ENCODE results near the gene DSCAML1. TPM values are rescaled to one million over a fixed set of nuclear protein-coding genes. Genes with fewer than 3 reads are reported as not detected.

DSCAML1 gene
- total RNA-seq, 1 experiment from 2014 or later = 0.90 TPM

GRCh38 chr11:117647872-117648271, 149.1 kb downstream of the DSCAML1 start (continued):
- TF ChIP-seq ZNF532 (CRISPR knock-in tag; IDR thresholded peaks at IDR 0.05; ENCODE audit: borderline replicate concordance) (no peak), MYBL2 (CRISPR knock-in tag; IDR thresholded peaks at IDR 0.05) (no peak), JAZF1 (CRISPR knock-in tag; IDR thresholded peaks at IDR 0.05) (no peak), RORB (CRISPR knock-in tag; IDR thresholded peaks at IDR 0.05) (no peak), SP1 (CRISPR knock-in tag; conservative IDR thresholded peaks at IDR 0.05) (no peak), SMAD3 (CRISPR knock-in tag; IDR thresholded peaks at IDR 0.05; ENCODE audit: borderline replicate concordance) (no peak), JUN (CRISPR knock-in tag; IDR thresholded peaks at IDR 0.05) (no peak), MXD4 (CRISPR knock-in tag; IDR thresholded peaks at IDR 0.05; ENCODE audit: borderline replicate concordance) (no peak), ATF3 (CRISPR knock-in tag; conservative IDR thresholded peaks at IDR 0.05) (no peak)

GRCh38 chr11:117647207-117647606, 149.8 kb downstream of the DSCAML1 start:
- Mint-ChIP-seq H3K36me3 (no peaks in the 10 kb centered on the region), H3K27ac (no peak overlapping the region), H3K4me1 (peaks cover 4% of the 10 kb centered on the region), H3K27me3 (ENCODE audit: low read depth) (no peaks in the 10 kb centered on the region; the same call in 1 of the 2 replicates), H3K9me3 (no peaks in the 10 kb centered on the region), H3K4me3 (no peak overlapping the region)
- POLR2A ChIA-PET = no interaction called here
- no peak for DNase-seq (ENCODE audit: low spot score)
- ATAC-seq = no peak
- CTCF ChIA-PET = no interaction called here
- TF ChIP-seq ERG (CRISPR knock-in tag; IDR thresholded peaks at IDR 0.05) (no peak), ZNF671 (CRISPR knock-in tag; IDR thresholded peaks at IDR 0.05) (no peak), ZSCAN18 (CRISPR knock-in tag; IDR thresholded peaks at IDR 0.05) (no peak), ZNF425 (CRISPR knock-in tag; conservative IDR thresholded peaks at IDR 0.05) (no peak), ZNF232 (CRISPR knock-in tag; IDR thresholded peaks at IDR 0.05) (no peak), AFF4 (CRISPR knock-in tag; IDR thresholded peaks at IDR 0.05; ENCODE audit: borderline replicate concordance) (no peak), RORB (CRISPR knock-in tag; IDR thresholded peaks at IDR 0.05) (no peak), ZNF416 (CRISPR knock-in tag; IDR thresholded peaks at IDR 0.05) (no peak), ZNF138 (CRISPR knock-in tag; conservative IDR thresholded peaks at IDR 0.05) (no peak), NR3C1 (CRISPR knock-in tag; conservative IDR thresholded peaks at IDR 0.05; ENCODE audit: low read depth) (no peak), EMX1 (CRISPR knock-in tag; IDR thresholded peaks at IDR 0.05) (no peak), ZBTB21 (CRISPR knock-in tag; IDR thresholded peaks at IDR 0.05; ENCODE audit: borderline replicate concordance) (no peak), GABPB1 (CRISPR knock-in tag; IDR thresholded peaks at IDR 0.05) (no peak), ATF1 (CRISPR knock-in tag; IDR thresholded peaks at IDR 0.05) (no peak), HMGA2 (CRISPR knock-in tag; IDR thresholded peaks at IDR 0.05) (no peak), USF1 (CRISPR knock-in tag; IDR thresholded peaks at IDR 0.05) (no peak), ETV6 (CRISPR knock-in tag; IDR thresholded peaks at IDR 0.05) (no peak)
